ENCODE data around the gene EEFSEC. TPM values are rescaled to one million over a fixed set of nuclear protein-coding genes. Genes with fewer than 3 reads are reported as not detected.

Gene EEFSEC
- total RNA-seq, 2 experiments from 2014 or later = 19.2 to 19.6 TPM

DNA sequence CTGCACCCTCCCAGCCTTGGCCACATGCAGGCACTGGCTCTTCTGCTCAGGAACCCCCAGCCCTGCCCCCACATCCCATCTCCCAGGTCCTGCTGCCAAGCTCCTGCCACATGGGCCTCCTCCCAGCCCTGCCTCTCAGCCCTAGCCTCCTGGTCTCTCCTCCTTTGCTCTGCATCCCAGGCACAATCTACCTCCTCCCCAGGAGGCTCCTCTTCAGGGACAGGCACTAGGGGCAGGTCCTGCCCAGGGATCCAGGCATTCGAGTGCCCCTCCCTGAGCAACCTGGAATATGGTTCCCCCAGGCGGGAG, 301.0 kb downstream of the EEFSEC start:
- no peaks in the 10 kb centered on the region for H3K9me3 Mint-ChIP-seq
- DNase-seq = no peak
- ChIA-PET CTCF (no interaction called here), POLR2A (no interaction called here)
- no peaks in the 10 kb centered on the region for H3K36me3 Mint-ChIP-seq (ENCODE audit: low read depth)
- H3K27ac Mint-ChIP-seq = no peak overlapping the region
- intact Hi-C loops (cut with micrococcal nuclease) = no loop called here
- peaks cover 18% of the 10 kb centered on the region for H3K27me3 Mint-ChIP-seq
- no peak for ATAC-seq
- TF ChIP-seq, protein P1, sequence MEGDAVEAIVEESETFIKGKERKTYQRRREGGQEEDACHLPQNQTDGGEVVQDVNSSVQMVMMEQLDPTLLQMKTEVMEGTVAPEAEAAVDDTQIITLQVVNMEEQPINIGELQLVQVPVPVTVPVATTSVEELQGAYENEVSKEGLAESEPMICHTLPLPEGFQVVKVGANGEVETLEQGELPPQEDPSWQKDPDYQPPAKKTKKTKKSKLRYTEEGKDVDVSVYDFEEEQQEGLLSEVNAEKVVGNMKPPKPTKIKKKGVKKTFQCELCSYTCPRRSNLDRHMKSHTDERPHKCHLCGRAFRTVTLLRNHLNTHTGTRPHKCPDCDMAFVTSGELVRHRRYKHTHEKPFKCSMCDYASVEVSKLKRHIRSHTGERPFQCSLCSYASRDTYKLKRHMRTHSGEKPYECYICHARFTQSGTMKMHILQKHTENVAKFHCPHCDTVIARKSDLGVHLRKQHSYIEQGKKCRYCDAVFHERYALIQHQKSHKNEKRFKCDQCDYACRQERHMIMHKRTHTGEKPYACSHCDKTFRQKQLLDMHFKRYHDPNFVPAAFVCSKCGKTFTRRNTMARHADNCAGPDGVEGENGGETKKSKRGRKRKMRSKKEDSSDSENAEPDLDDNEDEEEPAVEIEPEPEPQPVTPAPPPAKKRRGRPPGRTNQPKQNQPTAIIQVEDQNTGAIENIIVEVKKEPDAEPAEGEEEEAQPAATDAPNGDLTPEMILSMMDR (IDR thresholded peaks at IDR 0.05) = no peak
- H3K4me1 Mint-ChIP-seq (ENCODE audit: low read depth) = peaks cover 2% of the 10 kb centered on the region
- H3K4me3 Mint-ChIP-seq = no peak overlapping the region

- CTCF ChIA-PET = no interaction called here
- DNase-seq = no peak
- no peaks in the 10 kb centered on the region for H3K9me3 Mint-ChIP-seq
- intact Hi-C loops (cut with micrococcal nuclease) = no loop called here
- TF ChIP-seq, protein P1 (IDR thresholded peaks at IDR 0.05) = no peak
- H3K27me3 Mint-ChIP-seq = peaks cover 18% of the 10 kb centered on the region
- no peaks in the 10 kb centered on the region for H3K4me1 Mint-ChIP-seq (ENCODE audit: low read depth)
- no peaks in the 10 kb centered on the region for H3K36me3 Mint-ChIP-seq (ENCODE audit: low read depth)
- no peak for ATAC-seq
- POLR2A ChIA-PET = no interaction called here
- H3K4me3 Mint-ChIP-seq = no peak overlapping the region
- H3K27ac Mint-ChIP-seq = no peak overlapping the region
Observed at GRCh38 chr3:128455116-128455515, 301.8 kb downstream of the EEFSEC start.

GRCh38 chr3:128455786-128456748, 302.8 kb downstream of the EEFSEC start:
- Mint-ChIP-seq H3K4me1 (ENCODE audit: low read depth) (no peaks in the 10 kb centered on the region), H3K4me3 (no peak overlapping the region), H3K27me3 (peaks cover 16% of the 10 kb centered on the region), H3K36me3 (ENCODE audit: low read depth) (no peaks in the 10 kb centered on the region), H3K9me3 (no peaks in the 10 kb centered on the region), H3K27ac (no peak overlapping the region)
- ATAC-seq (no peak), DNase-seq (no peak)
- TF ChIP-seq, protein P1 (IDR thresholded peaks at IDR 0.05) = no peak
- ChIA-PET POLR2A (no interaction called here), CTCF (interaction anchor here (0.6 to 1.9 kb wide), 2 partner anchors 153 to 515 kb away, joined by 3 to 4 read pairs; no protein-coding TSS in a partner anchor)
- intact Hi-C loops (cut with micrococcal nuclease) = no loop called here

- Mint-ChIP-seq H3K4me3 (no peak overlapping the region), H3K4me1 (ENCODE audit: low read depth) (no peaks in the 10 kb centered on the region), H3K27ac (no peak overlapping the region), H3K27me3 (peaks cover 15% of the 10 kb centered on the region), H3K36me3 (ENCODE audit: low read depth) (no peaks in the 10 kb centered on the region), H3K9me3 (no peaks in the 10 kb centered on the region)
- intact Hi-C loops (cut with micrococcal nuclease) = no loop called here
- TF ChIP-seq, protein P1 (IDR thresholded peaks at IDR 0.05) = no peak
- ChIA-PET POLR2A (no interaction called here), CTCF (interaction anchor here (0.6 to 1.9 kb wide), 2 partner anchors 152 to 514 kb away, joined by 3 to 4 read pairs; no protein-coding TSS in a partner anchor)
- DNase-seq (no peak), ATAC-seq (no peak)
Observed at GRCh38 chr3:128456776-128457715, 303.8 kb downstream of the EEFSEC start.
